RPMI8226 (cell line): ENCODE results near the gene DNM3.
A peak's percentile ranks its signal among the peaks of the same experiment; 100 is the strongest.

ENCODE experiments used
- DNase-seq: peaks from one replicate; pipeline ENCODE4 v3.0.0-alpha.2; 2015

Gene DNM3

GRCh38 chr1:172118618-172119017 is 277.3 kb downstream of the DNM3 start:
- DNase-seq: no peak

- no peak for DNase-seq
Measured at GRCh38 chr1:172119184-172119583, 277.9 kb downstream of the DNM3 start.

- DNase-seq: no peak
Measured at GRCh38 chr1:172120381-172120780, 279.1 kb downstream of the DNM3 start.

- no peak for DNase-seq
Measured at GRCh38 chr1:172121081-172121717, 279.9 kb downstream of the DNM3 start.

- DNase-seq: no peak
Measured at GRCh38 chr1:172122381-172122780, 281.1 kb downstream of the DNM3 start.

- DNase-seq: no peak
Measured at GRCh38 chr1:172125250-172125649, 284.0 kb downstream of the DNM3 start.

GRCh38 chr1:172125812-172126430 is 284.6 kb downstream of the DNM3 start:
- DNase-seq: no peak

- no peak for DNase-seq
Measured at GRCh38 chr1:172132836-172133235, 291.5 kb downstream of the DNM3 start.

- DNase-seq: no peak
Measured at GRCh38 chr1:172134087-172134731, 292.9 kb downstream of the DNM3 start.

GRCh38 chr1:172135076-172135672 is 293.9 kb downstream of the DNM3 start:
- peak; percentile 49 for DNase-seq

GRCh38 chr1:172135978-172136610 is 294.8 kb downstream of the DNM3 start:
- DNase-seq: no peak

- DNase-seq: no peak
Measured at GRCh38 chr1:172136925-172137324, 295.6 kb downstream of the DNM3 start.

- no peak for DNase-seq
Measured at GRCh38 chr1:172137703-172138454, 296.6 kb downstream of the DNM3 start.

- DNase-seq: no peak
Measured at GRCh38 chr1:172138634-172139033, 297.3 kb downstream of the DNM3 start.

- DNase-seq: no peak
Measured at GRCh38 chr1:172139196-172139595, 297.9 kb downstream of the DNM3 start.

GRCh38 chr1:172140072-172140471 is 298.8 kb downstream of the DNM3 start:
- DNase-seq: no peak

- DNase-seq: no peak
Measured at GRCh38 chr1:172140591-172140990, 299.3 kb downstream of the DNM3 start.

- DNase-seq: no peak
Measured at GRCh38 chr1:172141341-172141881, 300.1 kb downstream of the DNM3 start.

GRCh38 chr1:172142324-172142723 is 301.0 kb downstream of the DNM3 start:
- no peak for DNase-seq

- DNase-seq: no peak
Measured at GRCh38 chr1:172143384-172144055, 302.2 kb downstream of the DNM3 start.

- DNase-seq: no peak
Measured at GRCh38 chr1:172144445-172145061, 303.3 kb downstream of the DNM3 start.
